ENCODE results near the gene CARD8.

The CARD8 gene

GRCh38 chr19:48170817-48171347, 84.8 kb downstream of the CARD8 start:
- DNase-seq (ENCODE audit: low spot score), result no peak

- DNase-seq (ENCODE audit: low spot score), result peak; percentile 90
Observed at GRCh38 chr19:48169939-48170803, 85.5 kb downstream of the CARD8 start, which contains the start of the genes LIG1 and ZSWIM9. Gene LIG1 (minus strand): TSS chr19:48170344. CDS start chr19:48165566, 4,778 bp downstream. Gene ZSWIM9 (plus strand): TSS chr19:48170680. CDS start chr19:48171803, 1,123 bp downstream.

- DNase-seq (ENCODE audit: low spot score), result peak; percentile 88
Observed at GRCh38 chr19:48169578-48169938, 86.2 kb downstream of the CARD8 start.

GRCh38 chr19:48168689-48169088, 87.0 kb downstream of the CARD8 start:
- DNase-seq (ENCODE audit: low spot score), result no peak

GRCh38 chr19:48158210-48158790, 97.4 kb downstream of the CARD8 start:
- DNase-seq (ENCODE audit: low spot score), result no peak

Data from CD4-positive, alpha-beta T cell treated with Interleukin-2 at 100 ng/mL for 4 hours (primary cell).